Ovary (tissue), 3 donors: ENCODE data around the gene AKNAD1.

Experiments used
- CTCF ChIP-seq, 3 donors: fragments of 450-650 bp in 2 of 3; fragments of 200-600 bp in 1 of 3; IDR thresholded peaks; one replicate each; pipeline versions ENCODE4 v1.5.1 to v1.8.0; 2016 to 2022; ENCODE audit warnings: antibody characterized with exemption in 3 of 3, mild to moderate bottlenecking in 1 of 3
- EP300 ChIP-seq: sonication (generic); formaldehyde crosslinking; IDR thresholded peaks from one replicate; pipeline ENCODE4 v1.6.1; 2017; ENCODE audit warnings: antibody characterized with exemption
- POLR2A ChIP-seq: fragments of 450-650 bp; IDR thresholded peaks from one replicate; pipeline ENCODE4 v1.6.1; 2017; ENCODE audit warnings: antibody characterized with exemption, mild to moderate bottlenecking, moderate library complexity
- donor health status: DM: no; HTN: no; CAD: no.

- TF ChIP-seq CTCF (IDR thresholded peaks at IDR 0.05) (no peak), EP300 (no peak), POLR2A (no peak)
These were observed 3.5 kb upstream of the AKNAD1 start for GRCh38 chr1:108860190-108860907.
